ENCODE measurements around the gene MEIS2.

MEIS2 gene

GRCh38 chr15:37140531-37141058 lies 40.2 kb upstream of the MEIS2 start:
- TF ChIP-seq POLR2AphosphoS5 (IDR thresholded peaks at IDR 0.05; ENCODE audit: low read depth, low read length), result no peak
- TF ChIP-seq REST (IDR thresholded peaks at IDR 0.05; ENCODE audit: insufficient read depth in 1 of 2, low read depth in 2 of 2, low read length in 2 of 2), result no peak
- TF ChIP-seq SIN3A (IDR thresholded peaks at IDR 0.05; ENCODE audit: borderline replicate concordance, insufficient read depth, low read length), result no peak
- TF ChIP-seq TAF1 (IDR thresholded peaks at IDR 0.05; ENCODE audit: borderline replicate concordance, insufficient read depth, low read length), result no peak
- TF ChIP-seq FOXP2 (optimal IDR thresholded peaks at IDR 0.05; ENCODE audit: borderline replicate concordance, extremely low read depth, extremely low read length, insufficient read depth), result no peak

- TF ChIP-seq POLR2AphosphoS5 (IDR thresholded peaks at IDR 0.05; ENCODE audit: low read depth, low read length) (no peak), TAF1 (IDR thresholded peaks at IDR 0.05; ENCODE audit: borderline replicate concordance, insufficient read depth, low read length) (no peak), SIN3A (IDR thresholded peaks at IDR 0.05; ENCODE audit: borderline replicate concordance, insufficient read depth, low read length) (no peak)
These were observed 38.4 kb upstream of the MEIS2 start for GRCh38 chr15:37138591-37139215.

- TF ChIP-seq REST (IDR thresholded peaks at IDR 0.05; ENCODE audit: insufficient read depth in 1 of 2, low read depth in 2 of 2, low read length in 2 of 2), result no peak
- no peak for TF ChIP-seq SIN3A (IDR thresholded peaks at IDR 0.05; ENCODE audit: borderline replicate concordance, insufficient read depth, low read length)
- no peak for TF ChIP-seq TAF1 (IDR thresholded peaks at IDR 0.05; ENCODE audit: borderline replicate concordance, insufficient read depth, low read length)
- no peak for TF ChIP-seq FOXP2 (optimal IDR thresholded peaks at IDR 0.05; ENCODE audit: borderline replicate concordance, extremely low read depth, extremely low read length, insufficient read depth)
- no peak for TF ChIP-seq POLR2AphosphoS5 (IDR thresholded peaks at IDR 0.05; ENCODE audit: low read depth, low read length)
These were observed 36.9 kb upstream of the MEIS2 start for GRCh38 chr15:37137221-37137620.

- TF ChIP-seq REST (IDR thresholded peaks at IDR 0.05; ENCODE audit: insufficient read depth in 1 of 2, low read depth in 2 of 2, low read length in 2 of 2) (no peak), FOXP2 (optimal IDR thresholded peaks at IDR 0.05; ENCODE audit: borderline replicate concordance, extremely low read depth, extremely low read length, insufficient read depth) (no peak), TAF1 (IDR thresholded peaks at IDR 0.05; ENCODE audit: borderline replicate concordance, insufficient read depth, low read length) (no peak), SIN3A (IDR thresholded peaks at IDR 0.05; ENCODE audit: borderline replicate concordance, insufficient read depth, low read length) (no peak), POLR2AphosphoS5 (IDR thresholded peaks at IDR 0.05; ENCODE audit: low read depth, low read length) (no peak)
These were observed 36.3 kb upstream of the MEIS2 start for GRCh38 chr15:37136666-37137065.

- TF ChIP-seq POLR2AphosphoS5 (IDR thresholded peaks at IDR 0.05; ENCODE audit: low read depth, low read length), result no peak
- TF ChIP-seq SIN3A (IDR thresholded peaks at IDR 0.05; ENCODE audit: borderline replicate concordance, insufficient read depth, low read length), result no peak
These were observed 34.9 kb upstream of the MEIS2 start for GRCh38 chr15:37135225-37135624.

GRCh38 chr15:37134699-37135131 lies 34.4 kb upstream of the MEIS2 start:
- TF ChIP-seq REST (IDR thresholded peaks at IDR 0.05; ENCODE audit: insufficient read depth in 1 of 2, low read depth in 2 of 2, low read length in 2 of 2) (no peak), FOXP2 (optimal IDR thresholded peaks at IDR 0.05; ENCODE audit: borderline replicate concordance, extremely low read depth, extremely low read length, insufficient read depth) (no peak), SIN3A (IDR thresholded peaks at IDR 0.05; ENCODE audit: borderline replicate concordance, insufficient read depth, low read length) (no peak), POLR2AphosphoS5 (IDR thresholded peaks at IDR 0.05; ENCODE audit: low read depth, low read length) (no peak), TAF1 (IDR thresholded peaks at IDR 0.05; ENCODE audit: borderline replicate concordance, insufficient read depth, low read length) (no peak)
